ENCODE data around the gene GREM1.

GRCh38 chr15:32687556-32687955 is 30.2 kb upstream of the GREM1 start:
- no peak for TF ChIP-seq CTCF (IDR thresholded peaks at IDR 0.05; ENCODE audit: low read length)
- TF ChIP-seq EZH2 (IDR thresholded peaks at IDR 0.05; ENCODE audit: borderline replicate concordance, low read length), result no peak
